ENCODE measurements around the gene AP3D1. TPM values are rescaled to one million over a fixed set of nuclear protein-coding genes. Genes with fewer than 3 reads are reported as not detected.

Gene AP3D1
- total and polyA plus RNA-seq, 5 donors from 2014 or later: 12.0 to 78.0 (median 13.3) TPM

Other genes starting within 250 kb of the AP3D1 start
- 6.9 TPM for gene ADAT3, start 246.2 kb downstream of the AP3D1 start, total RNA-seq
- gene ADAT3, start 246.2 kb downstream of the AP3D1 start, polyA plus RNA-seq: 1 to 10 TPM; 4.4 to 8.8 (median 6.0) TPM
- 20.8 TPM for gene SCAMP4, start 246.2 kb downstream of the AP3D1 start, total RNA-seq
- gene SCAMP4, start 246.2 kb downstream of the AP3D1 start, polyA plus RNA-seq: 10 to 100 TPM in 2 of 4 donors, 1 to 10 TPM in 2; 8.2 to 20.3 (median 10.0) TPM
- gene CSNK1G2, start 210.4 kb downstream of the AP3D1 start, total RNA-seq: 101 TPM
- 10 to 100 TPM; 15.3 to 19.9 (median 17.3) TPM for gene CSNK1G2, start 210.4 kb downstream of the AP3D1 start, polyA plus RNA-seq
- 58.6 TPM for gene BTBD2, start 135.9 kb downstream of the AP3D1 start, total RNA-seq
- 1 to 10 TPM; 3.2 to 5.4 (median 4.7) TPM for gene BTBD2, start 135.9 kb downstream of the AP3D1 start, polyA plus RNA-seq
- 340 TPM for gene MKNK2, start 100.3 kb downstream of the AP3D1 start, total RNA-seq
- gene MKNK2, start 100.3 kb downstream of the AP3D1 start, polyA plus RNA-seq: 10 to 100 TPM; 28.7 to 38.2 (median 32.0) TPM
- gene MOB3A, start 55.2 kb downstream of the AP3D1 start, total RNA-seq: 131 TPM
- gene MOB3A, start 55.2 kb downstream of the AP3D1 start, polyA plus RNA-seq: 10 to 100 TPM; 73.6 to 91.1 (median 88.0) TPM
- 16.5 TPM for gene IZUMO4, start 54.7 kb downstream of the AP3D1 start, total RNA-seq
- gene IZUMO4, start 54.7 kb downstream of the AP3D1 start, polyA plus RNA-seq: under 1 TPM; 0.47 to 0.82 (median 0.70) TPM
- gene DOT1L, start 12.4 kb upstream of the AP3D1 start, total RNA-seq: 39.3 TPM
- gene DOT1L, start 12.4 kb upstream of the AP3D1 start, polyA plus RNA-seq: under 1 TPM; 0.17 to 0.47 (median 0.28) TPM
- 50.3 TPM for gene PLEKHJ1, start 84.8 kb upstream of the AP3D1 start, total RNA-seq
- 100 to 1,000 TPM in 3 of 4 donors, 10 to 100 TPM in 1; 97.7 to 121 (median 108) TPM for gene PLEKHJ1, start 84.8 kb upstream of the AP3D1 start, polyA plus RNA-seq
- 146 TPM for gene SF3A2, start 85.3 kb upstream of the AP3D1 start, total RNA-seq
- 10 to 100 TPM; 13.5 to 26.0 (median 20.0) TPM for gene SF3A2, start 85.3 kb upstream of the AP3D1 start, polyA plus RNA-seq
- gene AMH, start 97.8 kb upstream of the AP3D1 start, total RNA-seq: 3.5 TPM
- not detected for gene AMH, start 97.8 kb upstream of the AP3D1 start, polyA plus RNA-seq
- 0.99 TPM for gene JSRP1, start 104.9 kb upstream of the AP3D1 start, total RNA-seq
- gene JSRP1, start 104.9 kb upstream of the AP3D1 start, polyA plus RNA-seq: 1 to 10 TPM in 3 of 4 donors, under 1 TPM in 1; 0.89 to 2.4 (median 1.8) TPM
- gene PEAK3, start 130.6 kb upstream of the AP3D1 start, total RNA-seq: not detected
- gene PEAK3, start 130.6 kb upstream of the AP3D1 start, polyA plus RNA-seq: under 1 TPM; 0.10 to 0.32 (median 0.15) TPM
- gene LINGO3, start 156.6 kb upstream of the AP3D1 start, total RNA-seq: 0.22 TPM
- gene LINGO3, start 156.6 kb upstream of the AP3D1 start, polyA plus RNA-seq: 1 to 10 TPM; 3.0 to 5.3 (median 3.7) TPM
- 83.9 TPM for gene LSM7, start 177.0 kb upstream of the AP3D1 start, total RNA-seq
- gene LSM7, start 177.0 kb upstream of the AP3D1 start, polyA plus RNA-seq: 100 to 1,000 TPM; 146 to 187 (median 169) TPM
- 69.7 TPM for gene SPPL2B, start 177.1 kb upstream of the AP3D1 start, total RNA-seq
- 1 to 10 TPM; 4.3 to 7.4 (median 6.3) TPM for gene SPPL2B, start 177.1 kb upstream of the AP3D1 start, polyA plus RNA-seq
- 0.17 TPM for gene TMPRSS9, start 208.7 kb upstream of the AP3D1 start, total RNA-seq
- not detected for gene TMPRSS9, start 208.7 kb upstream of the AP3D1 start, polyA plus RNA-seq

Measured in CD4-positive, CD25-positive, alpha-beta regulatory T cell (primary cell).